GOT3 (cell line): ENCODE data around the gene NME4.
"Not testable (repeated sequence)": the region's sequence is repeated elsewhere in the genome, so short reads cannot be mapped to it uniquely, and the experiment has no call there.

Experiments
- DNase-seq: peaks from one replicate; lab custom pipeline; 2025; ENCODE audit warnings: mixed read lengths; lab: John Stamatoyannopoulos, UW

Gene NME4

DNA sequence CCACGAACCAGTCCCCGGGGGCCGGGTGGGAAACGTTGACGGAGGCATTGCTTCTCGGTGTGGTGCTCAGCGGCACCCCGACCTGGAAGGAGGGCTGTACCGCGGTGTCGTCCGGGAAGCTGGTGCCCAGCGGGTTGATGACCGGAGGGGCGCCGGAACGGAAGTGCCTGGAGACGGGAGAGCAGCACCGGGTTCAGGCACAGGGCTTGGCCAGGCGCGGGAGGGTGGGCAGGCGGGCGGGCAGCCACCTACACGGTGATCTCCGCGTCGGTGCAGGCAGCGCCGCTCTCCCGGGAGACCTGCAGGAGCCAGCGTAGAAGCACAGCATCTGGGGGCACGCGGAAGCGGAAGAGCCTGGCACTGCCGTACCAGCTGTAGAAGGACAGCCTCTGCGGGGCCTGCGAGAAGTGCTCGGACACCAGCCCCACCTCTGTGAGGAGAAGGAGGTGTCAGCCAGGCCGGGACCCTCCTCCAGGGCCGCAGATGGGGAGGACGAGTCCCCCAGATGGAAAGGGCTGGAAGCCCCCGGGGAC lies 19.5 kb upstream of the NME4 start:
- DNase-seq, result no peak

DNA sequence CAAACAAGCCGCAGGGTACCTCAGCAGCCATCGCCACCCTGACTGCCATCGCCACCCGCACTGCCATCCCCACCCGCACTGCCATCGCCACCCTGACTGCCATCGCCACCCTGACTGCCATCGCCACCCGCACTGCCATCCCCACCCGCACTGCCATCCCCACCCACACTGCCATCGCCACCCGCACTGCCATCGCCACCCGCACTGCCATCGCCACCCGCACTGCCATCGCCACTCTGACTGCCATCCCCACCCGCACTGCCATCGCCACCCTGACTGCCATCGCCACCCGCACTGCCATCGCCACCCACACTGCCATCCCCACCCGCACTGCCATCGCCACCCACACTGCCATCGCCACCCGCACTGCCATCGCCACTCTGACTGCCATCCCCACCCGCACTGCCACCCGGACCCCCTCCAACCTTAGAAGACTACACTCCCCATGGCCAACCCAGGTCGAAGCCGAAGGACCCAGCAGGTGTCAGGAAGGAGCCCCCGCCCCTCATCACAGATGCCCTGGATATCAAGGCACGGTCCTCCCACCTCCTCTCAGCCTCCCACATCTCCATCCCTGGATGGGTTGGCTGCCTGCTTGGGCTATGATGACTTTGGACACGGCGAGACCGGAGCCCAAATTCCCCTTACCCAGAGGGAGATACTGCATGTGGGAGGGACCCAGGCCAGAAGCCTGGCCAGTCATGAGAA lies 18.7 kb upstream of the NME4 start:
- not testable (repeated sequence) for DNase-seq

DNA sequence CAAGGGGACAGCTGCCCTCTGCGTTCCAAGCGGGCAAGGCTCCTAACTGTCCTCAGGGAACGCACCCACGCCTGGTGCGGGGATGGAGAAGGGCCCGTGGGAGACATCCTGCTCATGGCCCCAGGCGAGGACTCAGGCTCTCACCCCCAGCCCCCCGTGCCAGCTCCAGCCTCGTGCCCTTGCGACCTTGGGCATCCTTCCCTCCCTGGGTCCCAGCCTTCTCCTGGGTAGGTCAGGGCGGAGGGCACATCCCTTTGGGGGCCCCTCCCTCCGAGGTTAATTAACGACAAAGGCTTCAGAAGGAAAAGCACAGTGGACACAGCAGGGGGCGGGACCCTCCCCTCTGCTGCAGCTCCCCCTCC lies 18.2 kb upstream of the NME4 start:
- no peak for DNase-seq

DNA sequence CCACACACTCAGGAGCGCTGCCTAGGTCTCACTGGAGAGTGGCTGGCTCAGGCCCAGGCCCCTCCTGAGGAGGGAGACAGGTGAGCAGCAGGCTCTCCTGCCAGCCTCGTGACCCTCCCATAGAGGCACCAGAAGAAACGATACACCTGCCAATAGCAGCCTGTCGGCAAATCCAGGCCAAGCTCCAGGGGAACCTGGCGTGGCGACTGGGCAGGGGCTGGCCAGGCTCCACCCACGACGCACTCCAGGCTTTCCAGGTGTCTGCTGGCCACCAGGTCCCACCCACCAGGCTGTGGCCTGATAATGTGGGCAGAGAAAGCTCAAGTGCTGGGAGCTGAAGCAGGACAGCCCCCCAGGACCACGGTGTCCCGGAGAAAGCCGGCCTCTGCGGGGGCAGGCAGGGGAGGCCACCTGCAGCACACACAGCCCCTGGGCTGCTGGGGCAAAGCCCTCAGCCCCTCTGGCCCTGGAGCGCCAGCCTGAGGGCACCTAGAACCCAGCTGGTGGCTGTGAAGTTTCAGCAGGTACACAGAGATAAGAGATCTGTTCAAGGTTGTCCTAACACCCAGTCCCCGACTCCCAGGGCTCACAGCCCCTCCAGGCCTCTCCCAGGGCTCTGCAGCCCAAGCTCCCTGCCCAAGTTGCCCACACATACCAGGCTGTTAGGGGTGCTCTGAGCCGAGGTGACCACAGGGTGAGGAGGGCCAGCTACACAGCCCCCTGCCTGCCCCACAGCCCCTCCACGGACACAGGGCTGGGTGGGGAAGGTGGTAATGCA lies 17.6 kb upstream of the NME4 start:
- no peak for DNase-seq

DNA sequence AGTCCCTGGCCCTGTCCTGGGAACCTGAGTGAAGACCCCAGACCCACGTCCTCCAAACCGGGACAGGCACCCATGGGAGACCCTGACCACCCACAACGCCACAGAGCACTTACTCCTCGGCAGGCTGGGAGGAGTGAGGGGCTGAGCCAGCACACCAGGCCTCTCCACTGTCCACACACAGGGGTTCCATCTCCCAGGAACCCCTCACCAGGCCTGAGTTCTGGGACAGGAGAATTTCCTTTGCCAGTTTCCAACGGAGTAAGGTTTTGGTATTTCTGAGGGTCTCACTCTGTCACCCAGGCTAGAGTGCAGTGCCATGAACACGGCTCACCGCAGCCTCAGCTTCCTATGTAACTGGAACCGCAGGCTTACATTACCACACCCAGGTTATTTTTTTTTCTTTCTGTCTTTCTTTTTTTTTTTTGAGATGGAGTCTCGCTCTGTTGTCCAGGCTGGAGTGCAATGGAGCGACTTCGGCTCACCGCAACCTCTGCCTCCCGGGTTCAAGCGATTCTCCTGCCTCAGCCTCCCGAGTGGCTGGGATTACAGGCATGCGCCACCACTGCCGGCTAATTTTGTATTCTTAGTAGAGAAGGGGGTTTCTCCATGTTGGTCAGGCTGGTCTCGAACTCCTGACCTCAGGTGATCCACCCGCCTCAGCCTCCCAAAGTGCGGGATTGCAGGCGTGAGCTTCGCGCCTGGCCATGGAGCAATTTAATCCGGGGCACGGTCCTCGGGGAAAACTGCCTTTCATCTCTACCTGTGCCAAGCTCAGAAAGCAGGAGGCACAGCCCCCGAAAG lies 16.8 kb upstream of the NME4 start:
- DNase-seq, result no peak

DNA sequence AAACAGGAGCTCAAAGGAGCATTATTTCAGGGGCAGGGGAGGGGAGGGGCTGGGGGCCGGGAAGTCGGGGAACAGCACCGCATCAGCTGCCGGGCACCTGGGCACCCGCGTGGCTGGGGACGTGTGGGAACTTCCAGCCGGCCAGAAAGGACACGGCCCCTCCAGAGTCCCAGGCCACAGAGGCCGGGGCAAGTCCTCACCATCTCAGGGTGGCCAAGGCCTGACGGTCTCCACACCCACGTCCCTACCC lies 16.3 kb upstream of the NME4 start:
- no peak for DNase-seq

DNA sequence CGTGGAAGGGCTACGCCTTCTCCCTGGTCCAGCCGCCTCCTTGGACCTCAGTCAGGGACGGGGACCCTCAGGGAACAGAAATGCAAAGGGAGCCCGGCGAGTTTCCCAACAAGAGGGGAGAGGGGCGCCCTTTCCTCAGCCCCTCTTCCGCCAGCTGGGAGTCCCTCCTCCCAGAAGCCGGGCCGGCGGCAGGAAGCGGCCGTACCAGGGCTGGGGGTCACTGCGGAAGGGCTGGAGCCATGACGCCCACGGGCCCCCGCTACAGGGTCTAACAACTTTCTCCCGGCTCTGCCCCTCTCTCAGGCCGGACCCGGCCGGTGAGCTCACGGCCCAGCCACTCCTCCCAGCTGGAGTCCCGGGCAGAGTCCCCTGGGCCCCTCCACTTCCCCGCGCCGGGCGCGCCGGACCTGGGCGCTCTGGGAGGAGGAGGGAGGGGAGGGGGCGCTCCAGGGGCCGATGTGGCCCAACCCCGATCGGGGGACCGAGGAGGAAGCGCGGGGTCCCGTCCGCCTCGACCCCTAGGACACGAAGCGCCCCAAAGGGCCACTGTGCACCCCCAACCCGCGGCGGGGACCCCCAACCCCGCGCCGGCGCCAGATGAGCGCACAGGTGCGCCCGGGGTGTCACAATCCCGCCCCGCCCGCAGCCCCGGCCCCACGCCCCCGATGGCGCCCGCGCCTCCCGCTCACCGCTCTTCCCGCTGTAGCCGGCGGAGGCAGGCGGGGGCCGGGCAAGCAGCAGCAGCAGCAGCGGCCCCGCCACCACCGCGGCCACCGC lies 15.8 kb upstream of the NME4 start:
- DNase-seq, result no peak

DNA sequence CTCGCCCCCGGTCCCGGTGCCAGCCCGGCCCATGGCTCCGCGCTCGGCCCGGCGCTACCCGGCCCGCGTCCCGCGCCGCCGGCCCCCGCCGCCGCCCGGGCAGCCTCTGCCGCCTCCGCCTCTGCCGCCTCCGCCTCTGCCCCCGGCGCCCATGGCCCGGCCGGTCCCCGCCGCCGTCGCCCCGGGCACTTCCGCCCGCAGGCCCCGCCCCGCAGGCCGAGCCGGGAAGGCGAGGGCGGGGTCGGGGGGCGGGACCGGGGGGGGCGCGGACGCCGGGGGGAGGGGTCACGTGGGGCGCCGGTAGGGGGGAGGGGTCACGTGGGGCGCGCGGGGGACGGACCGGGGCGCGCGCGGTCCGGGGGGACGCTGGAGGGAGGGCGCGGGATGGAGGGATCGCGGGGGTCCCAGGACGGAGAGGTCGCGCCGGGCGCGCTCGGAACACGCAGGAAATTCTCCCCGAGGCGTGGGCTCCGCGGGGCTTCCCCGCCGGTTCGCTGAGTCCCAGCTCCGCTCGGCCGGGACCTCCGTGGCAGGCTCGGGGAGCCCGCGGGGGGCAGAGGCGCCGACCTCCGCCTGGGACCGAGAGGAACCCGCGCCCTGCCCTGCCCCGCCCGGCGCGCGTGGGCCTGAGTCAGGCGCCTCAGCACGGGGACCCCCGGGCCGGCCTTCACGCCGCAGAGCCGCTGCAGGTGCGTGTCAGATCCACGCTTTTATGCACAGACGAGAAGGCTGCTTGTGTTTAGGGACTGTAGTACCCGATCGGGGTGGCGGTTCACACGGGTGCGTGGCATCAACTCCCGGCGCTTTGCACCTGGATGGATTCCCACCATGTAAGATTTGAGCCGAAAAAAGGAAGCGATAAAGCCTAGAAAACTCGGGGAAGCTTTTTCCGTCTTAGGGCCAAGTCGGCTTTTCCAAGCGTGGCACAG lies 14.9 kb upstream of the NME4 start, which contains the start of gene PGAP6:
TSS of gene PGAP6 (minus strand) at position 190 of the 929 bp plus-strand sequence. CDS start at position 33, 157 bp downstream.
- DNase-seq, result no peak

DNA sequence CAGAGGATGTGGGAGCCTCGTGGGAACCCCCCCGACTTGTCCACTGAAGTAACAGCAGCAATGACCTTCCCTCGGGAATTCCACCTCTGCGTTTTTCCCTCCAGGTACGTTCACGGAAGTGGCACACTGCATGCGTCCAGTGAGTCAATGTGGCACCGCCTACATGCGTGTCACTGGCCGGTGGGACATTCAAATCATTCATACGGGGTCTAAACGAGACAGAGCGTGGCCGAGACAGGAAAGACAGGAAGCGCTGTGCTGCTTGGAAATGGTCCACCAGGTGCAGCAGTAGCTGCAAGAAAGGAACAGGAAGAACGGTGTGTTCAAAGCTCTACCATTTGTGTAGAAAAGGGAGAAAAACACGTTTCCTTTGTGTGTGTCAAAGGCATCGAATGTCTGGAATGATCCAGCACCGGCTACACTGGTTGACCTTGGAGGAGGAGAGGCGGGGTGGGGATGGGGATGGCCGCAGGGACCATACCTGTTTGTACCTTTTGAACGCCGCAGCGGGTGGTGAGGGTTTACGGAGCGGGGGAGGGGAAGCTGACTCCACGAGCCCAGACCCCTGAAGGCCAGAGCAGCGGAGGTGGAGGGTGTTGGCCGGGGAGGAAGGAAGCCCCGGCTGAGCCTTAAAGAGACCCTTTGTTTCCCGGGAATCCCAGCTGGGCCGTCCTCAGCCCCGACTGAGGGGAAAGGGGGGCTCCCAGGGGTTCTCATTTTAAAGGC lies 13.5 kb upstream of the NME4 start:
- no peak for DNase-seq

DNA sequence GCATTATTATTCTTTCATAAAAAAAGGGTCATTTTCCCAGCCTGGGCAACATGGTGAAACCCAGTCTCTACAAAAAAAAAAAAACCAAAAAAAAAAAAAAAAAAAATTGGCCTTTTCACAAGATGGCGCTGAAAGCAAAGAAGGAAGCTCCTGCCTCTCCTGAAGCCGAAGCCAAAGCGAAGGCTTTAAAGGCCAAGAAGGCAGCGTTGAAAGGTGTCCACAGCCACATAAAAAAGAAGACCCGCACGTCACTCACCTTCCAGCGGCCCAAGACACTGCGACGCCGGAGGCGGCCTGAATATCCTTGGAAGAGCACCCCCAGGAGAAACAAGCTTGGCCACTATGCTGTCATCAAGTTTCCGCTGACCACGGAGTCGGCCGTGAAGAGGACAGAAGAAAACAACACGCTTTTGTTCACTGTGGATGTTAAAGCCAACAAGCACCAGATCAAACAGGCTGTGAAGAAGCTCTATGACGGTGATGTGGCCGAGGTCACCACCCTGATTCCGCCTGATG lies 10.3 kb upstream of the NME4 start:
- no peak for DNase-seq

DNA sequence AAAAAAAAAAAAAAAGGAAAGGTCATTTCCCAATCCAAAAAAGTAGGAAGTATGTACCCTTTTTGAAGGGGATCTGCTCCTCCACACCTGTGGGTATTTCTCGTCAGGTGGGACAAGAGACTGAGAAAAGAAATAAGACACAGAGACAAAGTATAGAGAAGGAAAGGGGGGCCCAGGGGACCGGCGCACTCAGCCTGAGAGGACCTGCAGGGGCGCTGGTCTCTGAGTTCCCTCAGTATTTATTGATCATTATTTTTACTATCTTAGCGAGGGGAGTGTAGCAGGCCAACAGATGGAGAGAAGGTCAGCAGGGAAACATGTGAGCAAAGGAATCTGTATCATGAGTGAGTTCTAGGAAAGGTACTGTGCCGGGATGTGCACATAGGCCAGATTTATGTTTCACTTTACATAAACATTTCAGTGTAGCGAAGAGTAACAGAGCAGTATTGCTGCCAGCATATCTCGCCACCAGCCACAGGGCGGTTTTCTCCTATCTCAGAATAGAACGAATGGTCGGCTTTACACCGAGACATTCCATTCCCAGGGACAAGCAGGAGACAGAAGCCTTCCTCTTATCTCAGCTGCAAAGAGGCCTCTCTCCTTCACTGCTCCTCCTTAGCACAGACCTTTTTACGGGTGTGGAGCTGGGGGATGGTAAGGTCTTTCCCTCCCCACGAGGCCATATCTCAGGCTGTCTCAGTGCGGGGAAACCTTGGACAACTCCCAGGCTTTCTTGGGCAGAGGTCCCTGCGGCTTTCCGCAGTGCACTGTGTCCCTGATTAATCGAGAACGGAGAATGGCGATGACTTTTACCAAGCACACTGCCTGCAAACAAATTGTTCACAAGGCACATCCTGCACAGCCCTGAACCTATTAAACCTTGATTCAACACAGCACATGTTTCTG lies 9.0 kb upstream of the NME4 start:
- not testable (repeated sequence) for DNase-seq

DNA sequence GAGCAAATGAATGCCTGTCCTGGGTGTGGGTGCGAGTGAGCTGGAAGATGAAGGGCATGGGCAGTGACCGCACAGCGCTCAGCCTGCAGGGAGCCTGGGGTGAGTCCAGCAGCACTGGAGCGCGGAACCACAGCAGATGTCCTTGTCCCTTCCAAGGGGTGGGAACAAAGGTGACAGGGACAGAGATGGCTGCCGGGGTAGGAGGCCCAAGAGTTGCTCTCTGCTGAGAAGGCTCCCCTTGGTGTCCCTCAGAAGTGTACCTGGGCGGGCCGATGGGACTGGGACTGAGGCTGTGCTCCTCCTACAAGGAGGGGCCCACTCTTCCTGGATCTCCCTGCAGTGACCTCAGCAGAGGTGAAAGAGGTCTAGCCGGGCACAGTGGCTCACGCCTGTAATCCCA lies 7.6 kb upstream of the NME4 start:
- DNase-seq, result no peak

DNA sequence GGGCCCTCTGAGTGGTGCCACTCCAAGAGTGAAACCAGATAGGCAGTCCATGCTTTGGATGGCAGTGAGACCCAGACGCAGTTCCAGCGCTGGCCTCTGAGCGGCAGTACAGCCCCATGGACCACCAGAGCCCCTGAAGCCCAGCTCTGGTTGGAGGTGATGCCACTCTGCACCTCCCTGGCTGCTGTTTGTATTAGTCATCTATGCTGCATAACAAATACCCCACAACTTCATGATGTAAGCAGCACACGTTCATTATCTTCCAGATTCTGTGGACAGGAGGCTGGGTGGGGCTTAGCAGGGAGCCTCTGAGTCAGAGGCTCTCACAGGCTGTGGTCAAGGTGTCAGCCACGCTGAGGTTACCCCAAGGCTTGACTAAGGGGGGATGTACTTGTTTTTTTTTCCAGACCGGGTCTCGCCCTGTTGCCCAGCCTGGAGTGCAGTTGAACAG lies 5.1 kb upstream of the NME4 start:
- DNase-seq, result peak; percentile 15

DNA sequence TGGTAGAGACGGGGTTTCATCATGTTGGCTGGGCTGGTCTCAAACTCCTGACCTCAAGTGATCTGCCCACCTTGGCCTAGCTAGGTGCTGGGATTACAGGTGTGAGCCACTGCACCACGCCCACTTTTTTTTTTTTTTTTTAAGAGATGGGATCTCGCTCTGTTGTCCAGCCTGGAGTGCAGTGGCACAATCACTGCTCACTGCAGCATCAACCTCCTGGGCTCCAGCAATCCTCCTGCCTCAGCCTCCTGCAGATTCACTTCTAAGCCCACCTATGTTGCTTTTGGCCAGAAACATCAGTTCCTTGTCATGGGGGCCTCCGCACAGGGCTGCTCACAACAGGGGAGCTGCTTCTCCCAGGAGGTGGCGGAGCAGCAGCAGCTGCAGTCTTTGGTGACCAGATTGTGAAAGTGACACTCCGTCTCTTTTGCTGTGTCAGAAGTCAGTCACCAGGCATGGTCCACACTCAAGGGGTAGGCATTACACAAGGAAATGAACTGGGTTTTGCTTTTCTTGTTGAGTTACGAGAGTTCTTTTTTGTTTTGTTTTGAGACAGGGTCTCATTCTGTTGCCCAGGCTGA lies 4.5 kb upstream of the NME4 start:
- DNase-seq, result no peak

DNA sequence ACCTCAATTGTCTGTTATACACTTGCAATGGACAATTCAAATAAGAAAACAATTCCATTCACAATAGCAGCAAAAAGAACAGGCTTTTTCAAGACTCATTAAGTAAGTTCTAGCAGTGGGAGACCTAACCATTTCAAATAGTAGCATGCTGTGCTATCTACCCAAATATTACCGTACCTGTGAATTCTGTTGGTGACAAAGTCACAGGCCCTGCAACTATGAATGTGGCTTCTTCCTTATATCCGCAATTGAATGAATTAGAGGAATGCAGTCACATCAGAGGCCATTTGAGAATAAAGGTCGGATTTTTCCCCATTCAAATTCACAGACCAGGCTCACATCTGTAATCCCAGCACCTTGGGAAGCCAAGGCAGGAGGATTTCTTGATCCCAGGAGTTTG lies 800 bp upstream of the NME4 start:
- DNase-seq, result no peak

DNA sequence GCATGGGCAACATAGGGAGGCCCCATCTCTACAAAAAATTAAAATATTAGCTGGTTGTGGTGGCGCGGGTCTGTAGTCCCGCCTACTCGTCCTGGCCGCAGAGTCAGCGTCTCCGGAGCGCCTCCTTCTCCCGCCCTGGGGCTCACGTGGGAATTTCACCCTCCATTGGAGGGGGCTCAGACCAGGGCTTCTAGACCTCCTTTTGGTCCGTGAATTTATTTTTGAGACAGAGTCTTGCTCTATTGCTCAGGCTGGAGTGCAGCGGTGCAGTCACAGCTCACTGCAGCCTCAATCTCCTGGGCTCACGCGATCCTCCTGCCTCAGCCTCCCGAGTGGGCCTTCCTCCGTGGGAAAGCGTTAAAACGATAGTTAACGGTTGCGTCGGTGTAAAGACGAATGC lies 394 bp upstream of the NME4 start:
- no peak for DNase-seq

DNA sequence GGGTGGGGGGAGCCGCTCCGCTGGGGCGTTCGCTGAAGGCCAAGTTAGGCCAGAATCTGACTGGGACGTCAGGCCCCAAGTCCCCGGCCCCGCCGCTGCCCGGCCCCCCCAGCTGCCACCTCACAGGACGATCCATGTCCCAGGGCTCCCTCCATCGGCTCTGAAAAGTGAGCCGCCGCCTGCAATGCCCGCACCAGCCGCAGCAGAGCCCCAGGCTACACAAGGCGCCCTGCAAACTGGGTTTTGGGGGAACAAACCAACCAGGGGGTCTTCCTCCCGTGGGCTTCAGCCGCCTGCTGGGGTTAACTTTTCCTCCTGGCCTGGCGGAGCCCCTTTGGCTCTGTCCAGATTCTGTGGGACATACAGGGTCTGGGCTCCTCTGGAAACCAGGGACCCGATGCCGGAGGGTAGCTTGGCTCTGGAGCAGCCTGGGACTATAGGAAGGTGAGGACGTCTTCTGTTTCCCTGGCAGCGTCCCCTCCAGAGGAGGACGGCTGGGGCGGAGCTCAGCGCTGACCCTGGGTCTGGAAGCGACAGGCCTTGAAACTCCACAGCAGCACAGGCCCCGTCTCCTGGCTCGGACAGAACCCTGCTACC lies 835 bp downstream of the NME4 start:
- peak; percentile 36 for DNase-seq
